ENCODE measurements around the gene PDE4D. TPM values are rescaled to one million over a fixed set of nuclear protein-coding genes. Genes with fewer than 3 reads are reported as not detected.

The PDE4D gene
- total RNA-seq, 1 experiment from 2014 or later: 3.3 TPM

GRCh38 chr5:59564895-59565294 is 328.6 kb downstream of the PDE4D start:
- peaks cover 58% of the 10 kb centered on the region for H3K4me1 Mint-ChIP-seq
- no peak overlapping the region for H3K27ac Mint-ChIP-seq
- TF ChIP-seq IRF1 (CRISPR knock-in tag; IDR thresholded peaks at IDR 0.05) (no peak), MLX (CRISPR knock-in tag; IDR thresholded peaks at IDR 0.05) (no peak), FOXK1 (CRISPR knock-in tag; IDR thresholded peaks at IDR 0.05) (no peak), SP1 (CRISPR knock-in tag; conservative IDR thresholded peaks at IDR 0.05) (no peak), IRF2 (CRISPR knock-in tag; IDR thresholded peaks at IDR 0.05; ENCODE audit: borderline replicate concordance, low read depth) (no peak), CREM (CRISPR knock-in tag; IDR thresholded peaks at IDR 0.05) (no peak), TEAD1 (CRISPR knock-in tag; IDR thresholded peaks at IDR 0.05) (no peak), USF2 (CRISPR knock-in tag; IDR thresholded peaks at IDR 0.05) (no peak), ZMAT4 (CRISPR knock-in tag; IDR thresholded peaks at IDR 0.05) (no peak), E2F1 (CRISPR knock-in tag; IDR thresholded peaks at IDR 0.05) (no peak), TEAD4 (CRISPR knock-in tag; IDR thresholded peaks at IDR 0.05) (no peak), RELA (CRISPR knock-in tag; IDR thresholded peaks at IDR 0.05; ENCODE audit: borderline replicate concordance) (no peak), GTF2I (CRISPR knock-in tag; conservative IDR thresholded peaks at IDR 0.05) (no peak), SMAD3 (CRISPR knock-in tag; IDR thresholded peaks at IDR 0.05; ENCODE audit: borderline replicate concordance) (no peak)
- H3K9me3 Mint-ChIP-seq: peaks cover 22% of the 10 kb centered on the region
- ATAC-seq (no peak), DNase-seq (ENCODE audit: low spot score) (no peak)
- no peak overlapping the region for H3K4me3 Mint-ChIP-seq
- peaks cover 12% of the 10 kb centered on the region for H3K36me3 Mint-ChIP-seq
- ChIA-PET CTCF (no interaction called here), POLR2A (no interaction called here)
- no peaks in the 10 kb centered on the region for H3K27me3 Mint-ChIP-seq (ENCODE audit: low read depth)

GRCh38 chr5:59562756-59563389 is 330.7 kb downstream of the PDE4D start:
- H3K4me1 Mint-ChIP-seq: peaks cover 39% of the 10 kb centered on the region
- peaks cover 14% of the 10 kb centered on the region for H3K9me3 Mint-ChIP-seq
- ATAC-seq (peak; percentile 90), DNase-seq (ENCODE audit: low spot score) (peak; percentile 22)
- H3K4me3 Mint-ChIP-seq: no peak overlapping the region
- peak overlapping the region; percentile 89 for H3K27ac Mint-ChIP-seq
- POLR2A ChIA-PET: interaction anchor here (0.6 kb wide), 1 partner anchor 1162 kb away, joined by 3 read pairs; no protein-coding TSS in a partner anchor
- no peaks in the 10 kb centered on the region for H3K27me3 Mint-ChIP-seq (ENCODE audit: low read depth)
- CTCF ChIA-PET: interaction anchor here (1.2 kb wide), 2 partner anchors 25 to 111 kb away, joined by 3 read pairs; no protein-coding TSS in a partner anchor
- peaks cover 9% of the 10 kb centered on the region for H3K36me3 Mint-ChIP-seq
- TF ChIP-seq ATF6 (CRISPR knock-in tag; IDR thresholded peaks at IDR 0.05): no peak
- no peak for TF ChIP-seq MLX (CRISPR knock-in tag; IDR thresholded peaks at IDR 0.05)
- no peak for TF ChIP-seq CREM (CRISPR knock-in tag; IDR thresholded peaks at IDR 0.05)
- TF ChIP-seq NR2C2 (CRISPR knock-in tag; IDR thresholded peaks at IDR 0.05): no peak
- TF ChIP-seq MYBL2 (CRISPR knock-in tag; IDR thresholded peaks at IDR 0.05): no peak
- no peak for TF ChIP-seq ZBTB43 (CRISPR knock-in tag; IDR thresholded peaks at IDR 0.05)
- peak; percentile 56; the same call in 1 of the 2 replicates for TF ChIP-seq ZNF423 (CRISPR knock-in tag; IDR thresholded peaks at IDR 0.05)
- TF ChIP-seq ATF3 (CRISPR knock-in tag; conservative IDR thresholded peaks at IDR 0.05): no peak
- peak; percentile 33; the same call in 1 of the 2 replicates for TF ChIP-seq AR (CRISPR knock-in tag; IDR thresholded peaks at IDR 0.05)
- TF ChIP-seq ZNF219 (CRISPR knock-in tag; IDR thresholded peaks at IDR 0.05; ENCODE audit: borderline replicate concordance): no peak
- no peak for TF ChIP-seq GRHL2 (CRISPR knock-in tag; IDR thresholded peaks at IDR 0.05; ENCODE audit: insufficient replicate concordance, severe bottlenecking)
